Measurements from ENCODE around the gene ERGIC1. TPM values are rescaled to one million over a fixed set of nuclear protein-coding genes. Genes with fewer than 3 reads are reported as not detected.
"Not testable (repeated sequence)": the region's sequence is repeated elsewhere in the genome, so short reads cannot be mapped to it uniquely, and the experiment has no call there.

ERGIC1 gene
- total and polyA plus RNA-seq, 7 donors, result 49.9 to 116 (median 53.9) TPM

DNA sequence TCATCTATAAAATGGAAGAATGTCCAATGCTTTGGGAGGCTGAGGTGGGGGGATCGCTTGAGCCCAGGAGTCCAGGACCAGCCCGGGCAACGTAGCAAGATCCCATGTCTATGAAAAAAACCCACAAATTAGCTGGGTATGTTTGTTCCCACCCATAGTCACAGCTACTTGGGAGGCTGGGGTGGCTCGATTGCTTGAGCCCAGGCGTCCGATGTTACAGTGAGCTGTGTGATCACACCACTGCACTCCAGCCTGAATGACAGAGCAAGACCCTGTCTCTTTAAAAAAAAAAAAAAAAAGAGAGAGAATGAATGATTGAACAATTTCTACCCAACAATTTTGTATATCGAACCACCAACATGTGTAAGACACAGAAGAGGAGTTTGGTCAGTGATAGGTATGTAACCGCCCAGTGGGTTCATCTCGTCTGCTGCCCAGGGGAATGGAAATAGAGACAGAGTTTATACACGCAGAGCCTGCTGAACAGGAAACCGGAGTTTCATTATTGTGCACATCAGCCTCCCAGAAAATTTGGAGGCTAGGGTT, 26.2 kb upstream of the ERGIC1 start:
- H3K9me3 ChIP-seq, result no peaks in the 10 kb centered on the region
- peak overlapping the region; percentile 46 for H3K27ac ChIP-seq
- no peaks in the 10 kb centered on the region for H3K27me3 ChIP-seq (ENCODE audit: insufficient read depth in 3 of 3, low read length in 2 of 3)
- no peaks in the 10 kb centered on the region for H3K4me1 ChIP-seq
- peak overlapping the region; percentile 48 for H3K4me3 ChIP-seq
- DNase-seq (no peak), ATAC-seq (no peak)
- intact Hi-C loops (cut with DNase I), result no loop called here
- TF ChIP-seq, protein P1, sequence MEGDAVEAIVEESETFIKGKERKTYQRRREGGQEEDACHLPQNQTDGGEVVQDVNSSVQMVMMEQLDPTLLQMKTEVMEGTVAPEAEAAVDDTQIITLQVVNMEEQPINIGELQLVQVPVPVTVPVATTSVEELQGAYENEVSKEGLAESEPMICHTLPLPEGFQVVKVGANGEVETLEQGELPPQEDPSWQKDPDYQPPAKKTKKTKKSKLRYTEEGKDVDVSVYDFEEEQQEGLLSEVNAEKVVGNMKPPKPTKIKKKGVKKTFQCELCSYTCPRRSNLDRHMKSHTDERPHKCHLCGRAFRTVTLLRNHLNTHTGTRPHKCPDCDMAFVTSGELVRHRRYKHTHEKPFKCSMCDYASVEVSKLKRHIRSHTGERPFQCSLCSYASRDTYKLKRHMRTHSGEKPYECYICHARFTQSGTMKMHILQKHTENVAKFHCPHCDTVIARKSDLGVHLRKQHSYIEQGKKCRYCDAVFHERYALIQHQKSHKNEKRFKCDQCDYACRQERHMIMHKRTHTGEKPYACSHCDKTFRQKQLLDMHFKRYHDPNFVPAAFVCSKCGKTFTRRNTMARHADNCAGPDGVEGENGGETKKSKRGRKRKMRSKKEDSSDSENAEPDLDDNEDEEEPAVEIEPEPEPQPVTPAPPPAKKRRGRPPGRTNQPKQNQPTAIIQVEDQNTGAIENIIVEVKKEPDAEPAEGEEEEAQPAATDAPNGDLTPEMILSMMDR (IDR thresholded peaks at IDR 0.05), result no peak
- 85 to 87% (median 85%) methylated on average over 11 of the region's 11 CpGs for WGBS, 3 donors
- H3K36me3 ChIP-seq (ENCODE audit: insufficient read depth in 1 of 2, low read depth in 1 of 2), result no peaks in the 10 kb centered on the region

DNA sequence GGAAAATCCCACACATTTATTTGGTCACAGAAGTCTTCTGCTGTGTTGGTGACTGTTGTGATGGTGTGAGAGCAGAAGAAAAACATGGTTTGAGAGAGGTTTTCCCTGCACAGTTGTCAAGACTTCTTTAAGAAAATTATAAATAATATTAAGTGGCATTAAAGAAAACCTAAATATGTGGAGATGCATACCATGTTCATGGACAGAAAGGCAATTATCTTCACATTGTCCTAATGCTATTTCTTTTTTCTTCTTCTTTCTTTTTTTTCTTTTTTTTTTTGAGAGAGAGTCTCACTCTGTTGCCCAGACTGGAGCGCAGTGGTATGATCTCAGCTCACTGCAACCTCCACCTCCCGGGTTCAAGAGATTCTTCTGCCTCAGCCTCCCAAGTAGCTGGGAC, 24.3 kb upstream of the ERGIC1 start:
- no peaks in the 10 kb centered on the region for H3K27me3 ChIP-seq (ENCODE audit: insufficient read depth in 3 of 3, low read length in 2 of 3)
- WGBS, 3 donors, result 96 to 100% (median 100%) methylated on average over 2 of the region's 2 CpGs

DNA sequence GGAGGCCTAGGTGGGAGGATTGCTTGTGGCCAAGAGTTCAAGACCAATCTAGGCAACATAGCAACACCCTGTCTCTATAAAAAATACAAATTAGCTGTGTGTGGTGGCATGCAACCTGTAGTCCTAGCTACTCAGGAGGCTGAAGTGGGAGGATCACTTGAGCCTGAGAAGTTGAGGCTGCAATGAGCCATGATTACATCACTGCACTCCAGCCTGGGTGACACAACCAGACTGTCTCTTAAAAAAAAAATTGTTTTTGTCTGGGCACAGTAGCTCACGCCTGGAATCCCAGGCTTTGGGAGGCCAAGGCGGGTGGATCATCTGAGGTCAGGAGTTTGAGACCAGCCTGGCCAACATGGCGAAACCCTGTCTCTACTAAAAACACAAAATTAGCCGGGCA, 23.1 kb upstream of the ERGIC1 start:
- H3K27me3 ChIP-seq (ENCODE audit: insufficient read depth in 3 of 3, low read length in 2 of 3); H3K9me3 ChIP-seq; H3K27ac ChIP-seq; ATAC-seq; intact Hi-C loops (cut with DNase I); DNase-seq; H3K36me3 ChIP-seq (ENCODE audit: insufficient read depth in 1 of 2, low read depth in 1 of 2); H3K4me1 ChIP-seq; H3K4me3 ChIP-seq: not testable (repeated sequence)
- WGBS, 3 donors, result 96% methylated on average over 4 of the region's 4 CpGs

More for the DNA sequence above, 24.3 kb upstream of the ERGIC1 start:
- TF ChIP-seq, protein P1 (IDR thresholded peaks at IDR 0.05), result no peak
- Histone ChIP-seq H3K4me1 (no peaks in the 10 kb centered on the region), H3K36me3 (ENCODE audit: insufficient read depth in 1 of 2, low read depth in 1 of 2) (no peaks in the 10 kb centered on the region), H3K27ac (no peak overlapping the region), H3K4me3 (no peak overlapping the region), H3K9me3 (no peaks in the 10 kb centered on the region)
- ATAC-seq, result no peak
- intact Hi-C loops (cut with DNase I), result no loop called here
- no peak for DNase-seq

DNA sequence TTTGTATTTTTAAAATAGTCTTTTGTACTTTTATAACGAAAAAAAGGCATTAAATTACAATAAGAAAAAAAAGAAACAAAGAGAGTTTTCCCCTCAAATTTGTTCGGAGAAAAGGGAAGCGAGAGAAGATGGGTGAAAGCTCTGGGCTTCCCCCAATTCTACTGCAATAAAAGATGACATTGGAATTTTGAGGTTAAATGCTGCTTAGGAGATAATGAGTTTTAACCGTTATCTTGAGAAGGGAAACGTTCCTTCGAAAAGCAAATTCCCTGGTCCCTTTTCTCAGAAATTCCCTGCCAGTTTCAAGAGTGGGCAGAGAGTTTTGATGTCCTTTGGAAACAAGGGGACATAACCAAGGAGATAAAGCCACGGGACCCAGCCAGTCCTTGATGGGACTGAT, 18.4 kb upstream of the ERGIC1 start:
- H3K4me1 ChIP-seq, result peaks cover 5% of the 10 kb centered on the region
- DNase-seq, result no peak
- H3K36me3 ChIP-seq (ENCODE audit: insufficient read depth in 1 of 2, low read depth in 1 of 2), result no peaks in the 10 kb centered on the region
- no peak overlapping the region for H3K27ac ChIP-seq
- no peaks in the 10 kb centered on the region for H3K27me3 ChIP-seq (ENCODE audit: insufficient read depth in 3 of 3, low read length in 2 of 3)
- WGBS, 3 donors, result 79 to 86% (median 80%) methylated on average over 7 of the region's 7 CpGs
- TF ChIP-seq, protein P1 (IDR thresholded peaks at IDR 0.05), result no peak
- no peaks in the 10 kb centered on the region for H3K9me3 ChIP-seq
- no peak for ATAC-seq
- H3K4me3 ChIP-seq, result no peak overlapping the region
- intact Hi-C loops (cut with DNase I), result no loop called here

DNA sequence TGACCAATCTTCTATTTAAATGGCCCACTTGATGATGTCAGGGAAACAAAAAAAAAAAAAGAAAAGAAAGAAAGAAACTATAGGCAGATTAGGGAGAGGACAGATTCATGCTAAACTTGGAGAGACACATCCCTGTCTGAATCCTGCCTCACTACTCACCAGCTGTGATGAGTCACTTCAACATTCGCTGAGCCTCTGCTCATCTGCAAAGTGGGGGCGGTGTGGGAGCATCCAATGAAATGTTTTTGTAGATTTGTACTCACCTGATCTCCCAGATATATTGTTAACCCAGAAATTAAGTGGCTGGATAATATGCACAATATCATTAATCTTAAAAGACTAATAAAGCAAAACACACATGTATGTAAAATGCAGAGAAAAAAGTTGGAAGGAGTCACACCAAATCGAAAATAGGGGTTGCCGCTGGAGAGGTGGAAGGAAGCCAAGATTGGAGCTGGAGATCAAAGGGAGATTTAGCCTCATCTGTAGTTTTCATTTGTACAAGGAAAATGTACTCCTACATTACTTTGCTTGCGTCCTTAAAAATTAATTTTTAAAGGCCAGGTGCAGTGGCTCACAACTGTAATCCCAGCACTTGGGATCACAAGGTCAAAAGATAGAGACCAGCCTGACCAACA, 17.0 kb upstream of the ERGIC1 start:
- 44 to 50% (median 47%) methylated on average over 5 of the region's 5 CpGs for WGBS, 3 donors
- ATAC-seq, result peak; percentile 75 to 85 (median 80)
- DNase-seq, result no peak
- Histone ChIP-seq H3K9me3 (no peaks in the 10 kb centered on the region), H3K4me3 (no peak overlapping the region), H3K27ac (no peak overlapping the region), H3K27me3 (ENCODE audit: insufficient read depth in 3 of 3, low read length in 2 of 3) (no peaks in the 10 kb centered on the region), H3K36me3 (ENCODE audit: insufficient read depth in 1 of 2, low read depth in 1 of 2) (no peaks in the 10 kb centered on the region), H3K4me1 (peaks cover 5% of the 10 kb centered on the region)
- intact Hi-C loops (cut with DNase I), result no loop called here
- TF ChIP-seq, protein P1 (IDR thresholded peaks at IDR 0.05), result no peak
